Lower lobe of right lung (tissue), 2 donors: Measurements from ENCODE around the gene UTP25. TPM values are rescaled to one million over a fixed set of nuclear protein-coding genes. Genes with fewer than 3 reads are reported as not detected.

Experiments
- ATAC-seq, 2 donors: fragments of 200-7000 bp; cut with Tn5 transposase; one replicate each; pipeline ENCODE4 v1.9.1; 2020 to 2022; ENCODE audit warnings: mild to moderate bottlenecking in 2 of 2, moderate library complexity in 2 of 2
- DNase-seq: peaks from one replicate; pipeline ENCODE4 v3.0.0-alpha.2; 2020
- H3K27ac ChIP-seq: fragments of 200-600 bp; one replicate; pipeline ENCODE4 v1.8.0; 2022
- H3K27me3 ChIP-seq: fragments of 200-600 bp; one replicate; pipeline ENCODE4 v1.8.0; 2022; ENCODE audit warnings: low read depth
- H3K36me3 ChIP-seq: fragments of 200-600 bp; one replicate; pipeline ENCODE4 v1.8.0; 2022; ENCODE audit warnings: mild to moderate bottlenecking
- H3K4me1 ChIP-seq: fragments of 200-600 bp; one replicate; pipeline ENCODE4 v1.8.0; 2022
- H3K4me3 ChIP-seq: fragments of 200-600 bp; one replicate; pipeline ENCODE4 v1.8.0; 2022; ENCODE audit warnings: mild to moderate bottlenecking
- H3K9me3 ChIP-seq: fragments of 200-600 bp; one replicate; pipeline ENCODE4 v1.8.0; 2022
- CTCF ChIP-seq: fragments of 200-600 bp; IDR thresholded peaks from one replicate; pipeline ENCODE4 v1.8.0; 2022; ENCODE audit warnings: antibody characterized with exemption, mild to moderate bottlenecking
- intact Hi-C: fragments of 100-400 bp; cut with DNase I; formaldehyde crosslinking; loops from one replicate; pipeline ENCODE4 v1.11.0; 2022
- total RNA-seq: library from RNA; stranded (reverse); fragmentation: NEBNext Ultra II Directional; extraction: Animal tissue kit (Norgen Biotek cat#: 25700); gene quantifications from one replicate; pipeline ENCODE4 v1.2.1, GENCODE V29; 2021
- donor health status: DM: no; HTN: yes; CAD: no; lungs with severe emphysema.

Gene UTP25
- total RNA-seq, 1 donor from 2014 or later = 6.2 TPM

DNA sequence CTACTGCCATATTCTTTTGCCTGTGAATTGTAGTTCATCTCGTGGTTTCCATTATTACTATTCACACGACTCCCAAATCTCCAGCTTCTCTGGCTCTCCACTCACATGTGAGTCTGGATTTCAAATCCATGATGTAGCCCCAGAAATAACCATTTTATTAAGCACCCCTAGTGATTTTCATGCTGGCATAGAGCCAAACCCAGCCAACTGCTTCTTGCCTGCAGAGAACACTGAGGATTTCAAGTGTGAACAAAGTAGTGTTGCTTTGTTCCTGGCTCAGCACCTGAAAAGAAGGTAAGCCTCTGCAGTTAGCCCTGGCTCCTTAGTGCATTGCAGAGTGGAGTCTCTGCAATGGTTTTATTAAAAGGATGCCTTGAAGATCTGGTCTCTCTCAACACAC, 25.9 kb downstream of the UTP25 start:
- ATAC-seq (no peak), DNase-seq (no peak)
- TF ChIP-seq CTCF = no peak
- no peak overlapping the region for H3K4me3 ChIP-seq
- intact Hi-C loops = no loop called here
- H3K4me1 ChIP-seq = no peaks in the 10 kb centered on the region
- no peaks in the 10 kb centered on the region for H3K9me3 ChIP-seq
- peaks cover 62% of the 10 kb centered on the region for H3K36me3 ChIP-seq
- no peak overlapping the region for H3K27ac ChIP-seq
- H3K27me3 ChIP-seq = no peaks in the 10 kb centered on the region

GRCh38 chr1:209854196-209854595, 26.4 kb downstream of the UTP25 start:
- Histone ChIP-seq H3K4me3 (no peak overlapping the region), H3K27me3 (no peaks in the 10 kb centered on the region), H3K27ac (no peak overlapping the region), H3K36me3 (peaks cover 57% of the 10 kb centered on the region), H3K4me1 (no peaks in the 10 kb centered on the region), H3K9me3 (no peaks in the 10 kb centered on the region)
- no peak for DNase-seq
- no peak for TF ChIP-seq CTCF
- no peak for ATAC-seq
- intact Hi-C loops = no loop called here

DNA sequence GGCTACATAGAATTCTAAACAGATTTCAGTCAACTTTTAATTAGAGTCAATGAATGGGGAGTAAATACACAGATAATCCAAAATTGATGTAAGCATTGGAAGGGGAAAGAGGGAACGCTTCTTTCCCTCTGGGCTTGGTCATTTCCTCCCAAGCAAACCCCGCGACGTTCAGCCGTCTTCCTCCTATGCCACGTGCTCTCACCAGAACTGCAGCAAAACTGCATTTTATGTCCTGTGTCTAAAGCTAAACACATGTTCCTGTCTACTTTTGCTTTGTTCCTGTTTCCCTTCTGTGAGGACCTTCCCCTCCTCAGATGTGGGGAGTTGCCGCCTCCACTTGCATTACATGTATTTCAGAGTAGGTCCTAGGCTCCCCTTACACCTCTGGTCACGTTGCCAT, 27.2 kb downstream of the UTP25 start:
- no peak for DNase-seq
- H3K4me1 ChIP-seq = no peaks in the 10 kb centered on the region
- intact Hi-C loops = no loop called here
- H3K4me3 ChIP-seq = no peak overlapping the region
- no peak for TF ChIP-seq CTCF
- peaks cover 49% of the 10 kb centered on the region for H3K36me3 ChIP-seq
- no peak overlapping the region for H3K27ac ChIP-seq
- no peak for ATAC-seq
- H3K27me3 ChIP-seq = no peaks in the 10 kb centered on the region
- H3K9me3 ChIP-seq = no peaks in the 10 kb centered on the region

DNA sequence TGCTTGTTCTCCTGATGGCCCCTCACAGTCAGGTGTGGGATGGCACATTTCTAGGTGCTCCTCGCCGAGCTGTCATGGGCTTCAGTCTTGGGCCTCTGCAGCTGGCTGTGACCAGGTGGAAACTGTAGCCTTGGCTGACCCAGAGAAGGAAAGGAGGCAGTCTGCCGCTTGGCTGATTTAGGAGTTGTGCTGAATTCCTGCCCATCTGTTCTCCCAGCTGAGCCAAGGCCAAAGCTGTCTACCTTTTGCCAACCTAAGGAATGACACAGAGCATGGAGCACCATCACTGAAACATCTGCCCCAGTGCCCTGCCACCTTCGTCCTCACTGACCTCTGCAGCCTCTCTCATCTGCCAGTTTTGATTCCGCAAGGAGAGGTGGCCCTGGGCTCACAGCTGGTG, 27.9 kb downstream of the UTP25 start:
- intact Hi-C loops = no loop called here
- peaks cover 44% of the 10 kb centered on the region for H3K36me3 ChIP-seq
- no peak for TF ChIP-seq CTCF

GRCh38 chr1:209858561-209859103, 30.9 kb downstream of the UTP25 start:
- Histone ChIP-seq H3K27ac (no peak overlapping the region), H3K4me1 (no peaks in the 10 kb centered on the region), H3K27me3 (peaks cover 7% of the 10 kb centered on the region), H3K4me3 (no peak overlapping the region), H3K9me3 (no peaks in the 10 kb centered on the region), H3K36me3 (peaks cover 14% of the 10 kb centered on the region)
- ATAC-seq (no peak), DNase-seq (no peak)
- no peak for TF ChIP-seq CTCF
- intact Hi-C loops = no loop called here

More for the DNA sequence above, 27.9 kb downstream of the UTP25 start:
- ATAC-seq (no peak), DNase-seq (no peak)
- H3K4me3 ChIP-seq = no peak overlapping the region
- no peak overlapping the region for H3K27ac ChIP-seq
- H3K27me3 ChIP-seq = no peaks in the 10 kb centered on the region
- H3K9me3 ChIP-seq = no peaks in the 10 kb centered on the region
- no peaks in the 10 kb centered on the region for H3K4me1 ChIP-seq
